ENCODE results near the gene NAV2. TPM values are rescaled to one million over a fixed set of nuclear protein-coding genes. Genes with fewer than 3 reads are reported as not detected.

The NAV2 gene
- total and polyA plus RNA-seq, 11 donors, result 7.6 to 46.5 (median 20.2) TPM

- Histone ChIP-seq H3K4me1 (peaks cover 0 to 26% (median 18%) of the 10 kb centered on the region in 12 donors), H3K9me3 (no peaks in the 10 kb centered on the region), H3K27ac (peak overlapping the region in 11 of 12 donors; percentile 58 to 87 (median 77)), H3K27me3 (no peaks in the 10 kb centered on the region), H3K4me3 (no peak overlapping the region), H3K36me3 (peaks cover 0 to 61% (median 40%) of the 10 kb centered on the region in 9 donors)
- 58 to 81% (median 64%) methylated on average over 1 of the region's 1 CpG for WGBS, 4 donors
- DNase-seq, result no peak
- intact Hi-C loops (cut with DNase I), result loop anchor here (2.0 to 5.0 kb wide), 4 partner anchors 65 to 161 kb away; no protein-coding TSS in a partner anchor
- peak in 1 of 4 donors; percentile 13 for ATAC-seq
- no peak for TF ChIP-seq POLR2A (IDR thresholded peaks at IDR 0.05)
- TF ChIP-seq, protein P1, sequence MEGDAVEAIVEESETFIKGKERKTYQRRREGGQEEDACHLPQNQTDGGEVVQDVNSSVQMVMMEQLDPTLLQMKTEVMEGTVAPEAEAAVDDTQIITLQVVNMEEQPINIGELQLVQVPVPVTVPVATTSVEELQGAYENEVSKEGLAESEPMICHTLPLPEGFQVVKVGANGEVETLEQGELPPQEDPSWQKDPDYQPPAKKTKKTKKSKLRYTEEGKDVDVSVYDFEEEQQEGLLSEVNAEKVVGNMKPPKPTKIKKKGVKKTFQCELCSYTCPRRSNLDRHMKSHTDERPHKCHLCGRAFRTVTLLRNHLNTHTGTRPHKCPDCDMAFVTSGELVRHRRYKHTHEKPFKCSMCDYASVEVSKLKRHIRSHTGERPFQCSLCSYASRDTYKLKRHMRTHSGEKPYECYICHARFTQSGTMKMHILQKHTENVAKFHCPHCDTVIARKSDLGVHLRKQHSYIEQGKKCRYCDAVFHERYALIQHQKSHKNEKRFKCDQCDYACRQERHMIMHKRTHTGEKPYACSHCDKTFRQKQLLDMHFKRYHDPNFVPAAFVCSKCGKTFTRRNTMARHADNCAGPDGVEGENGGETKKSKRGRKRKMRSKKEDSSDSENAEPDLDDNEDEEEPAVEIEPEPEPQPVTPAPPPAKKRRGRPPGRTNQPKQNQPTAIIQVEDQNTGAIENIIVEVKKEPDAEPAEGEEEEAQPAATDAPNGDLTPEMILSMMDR (IDR thresholded peaks at IDR 0.05), result no peak
These were observed 399.2 kb downstream of the NAV2 start for GRCh38 chr11:20111871-20112270.

- ATAC-seq (peak; percentile 93 to 95 (median 94)), DNase-seq (peak; percentile 67 to 93 (median 84))
- intact Hi-C loops (cut with DNase I), result loop anchor here in 9 of 10 donors (5.0 kb wide), 2 partner anchors 65 to 160 kb away; no protein-coding TSS in a partner anchor
- TF ChIP-seq POLR2A (IDR thresholded peaks at IDR 0.05), result peak in 1 of 2 donors; percentile 18
- TF ChIP-seq, protein P1 (IDR thresholded peaks at IDR 0.05), result no peak
- Histone ChIP-seq H3K27me3 (no peaks in the 10 kb centered on the region), H3K4me1 (peaks cover 0 to 26% (median 18%) of the 10 kb centered on the region in 12 donors), H3K9me3 (no peaks in the 10 kb centered on the region), H3K27ac (peak overlapping the region in 11 of 12 donors; percentile 58 to 87 (median 77)), H3K36me3 (peaks cover 0 to 64% (median 42%) of the 10 kb centered on the region in 9 donors), H3K4me3 (no peak overlapping the region)
- WGBS, 4 donors, result 40 to 51% (median 45%) methylated on average over 15 of the region's 15 CpGs
These were observed 399.9 kb downstream of the NAV2 start for GRCh38 chr11:20112291-20113148.

GRCh38 chr11:20113149-20113438 is 400.5 kb downstream of the NAV2 start:
- Histone ChIP-seq H3K27me3 (no peaks in the 10 kb centered on the region), H3K4me1 (peaks cover 0 to 26% (median 18%) of the 10 kb centered on the region in 12 donors), H3K4me3 (no peak overlapping the region), H3K36me3 (peaks cover 0 to 64% (median 38%) of the 10 kb centered on the region in 9 donors), H3K27ac (peak overlapping the region in 11 of 12 donors; percentile 58 to 87 (median 77)), H3K9me3 (no peaks in the 10 kb centered on the region)
- no peak for ATAC-seq
- DNase-seq, result no peak
- TF ChIP-seq, protein P1 (IDR thresholded peaks at IDR 0.05), result no peak
- no peak for TF ChIP-seq POLR2A (IDR thresholded peaks at IDR 0.05)
- 52 to 67% (median 60%) methylated on average over 5 of the region's 5 CpGs for WGBS, 4 donors
- intact Hi-C loops (cut with DNase I), result loop anchor here in 9 of 10 donors (5.0 kb wide), 2 partner anchors 66 to 161 kb away; no protein-coding TSS in a partner anchor

DNA sequence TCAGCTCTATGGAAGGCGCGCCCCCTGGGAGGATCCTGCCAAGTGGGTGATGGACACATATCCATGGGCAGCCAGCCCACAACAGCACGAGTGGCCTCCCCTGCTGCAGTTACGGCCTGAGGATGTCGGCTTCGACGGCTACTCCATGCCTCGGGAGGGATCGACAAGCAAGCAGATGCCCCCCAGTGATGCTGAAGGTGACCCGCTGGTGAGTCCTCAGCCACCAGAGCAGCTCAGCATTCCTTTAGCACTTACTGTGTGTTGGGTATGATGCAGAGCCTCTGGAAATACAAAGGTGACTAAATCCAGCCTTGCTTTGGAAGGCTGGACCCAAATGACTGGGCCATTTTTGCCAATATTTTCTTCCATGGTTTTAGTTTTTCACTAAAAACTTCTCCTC is 402.0 kb downstream of the NAV2 start:
- DNase-seq, result no peak
- TF ChIP-seq, protein P1 (IDR thresholded peaks at IDR 0.05), result no peak
- no peak for TF ChIP-seq POLR2A (IDR thresholded peaks at IDR 0.05)
- H3K36me3 ChIP-seq, result peaks cover 0 to 66% (median 40%) of the 10 kb centered on the region in 9 donors
- ATAC-seq, result no peak
- no peaks in the 10 kb centered on the region for H3K27me3 ChIP-seq
- WGBS, 4 donors, result 91 to 97% (median 95%) methylated on average over 5 to 10 of the region's 10 CpGs
- H3K4me1 ChIP-seq, result peaks cover 0 to 26% (median 18%) of the 10 kb centered on the region in 12 donors
- no peak overlapping the region for H3K4me3 ChIP-seq
- intact Hi-C loops (cut with DNase I), result loop anchor here in 9 of 10 donors (5.0 kb wide), 2 partner anchors 67 to 162 kb away; no protein-coding TSS in a partner anchor
- H3K27ac ChIP-seq, result no peak overlapping the region
- H3K9me3 ChIP-seq, result no peaks in the 10 kb centered on the region
